ENCODE results near the gene INAFM2. TPM values are rescaled to one million over a fixed set of nuclear protein-coding genes. Genes with fewer than 3 reads are reported as not detected.

The INAFM2 gene
- total RNA-seq, 1 experiment from 2014 or later: 8.8 TPM

DNA sequence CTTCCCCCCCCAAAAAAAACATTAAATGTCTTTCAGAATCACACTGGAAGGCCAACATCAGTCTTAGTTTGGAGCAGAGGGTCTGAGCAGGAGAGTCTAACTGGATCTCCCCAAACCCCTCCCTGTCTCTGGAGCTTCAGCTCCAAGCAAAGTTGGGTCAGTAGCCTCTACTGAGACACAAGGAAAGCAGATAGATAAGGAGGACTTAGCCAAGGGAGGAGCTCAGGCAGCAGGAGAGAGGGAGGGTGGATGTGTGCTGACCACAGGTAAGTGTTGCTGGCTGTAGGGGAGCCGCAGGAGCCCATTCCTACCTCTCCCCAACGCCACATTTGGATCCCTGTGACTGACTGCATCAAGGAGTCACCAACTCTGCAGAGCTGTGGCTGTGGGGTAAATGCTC, 22.7 kb upstream of the INAFM2 start:
- H3K27ac ChIP-seq (ENCODE audit: low read depth, low read length): no peak overlapping the region
- RAD21 ChIA-PET (ENCODE audit: low non-redundant PET in 1 of 2, low total read pairs in 2 of 2, uncharacterized antibody in 2 of 2, unreplicated experiment in 2 of 2): no interaction called here
- POLR2A ChIA-PET: no interaction called here
- H3K9me2 ChIP-seq (ENCODE audit: insufficient read depth): no peaks in the 10 kb centered on the region
- no peak overlapping the region for H3K4me3 ChIP-seq (replicated peaks in 1 of 2; ENCODE audit: low read depth in 1 of 2, low read length in 2 of 2)
- H2AFZ ChIP-seq (ENCODE audit: low read depth, low read length, poor library complexity, severe bottlenecking): no peak overlapping the region
- no peaks in the 10 kb centered on the region for H3K9me3 ChIP-seq (ENCODE audit: control insufficient read depth in 1 of 2, insufficient read depth in 1 of 2, low read depth in 1 of 2, low read length in 2 of 2)
- no TSS peak for BruUV-seq (replicated peaks)
- H3K79me2 ChIP-seq (ENCODE audit: insufficient read depth, low read length): no peaks in the 10 kb centered on the region
- H4K20me1 ChIP-seq (ENCODE audit: insufficient read depth): no peaks in the 10 kb centered on the region
- peaks cover 4 to 5% of the 10 kb centered on the region in 2 experiments; a peak in 2 of 4 replicates for H3K4me1 ChIP-seq (ENCODE audit: control insufficient read depth in 1 of 2, insufficient read depth in 2 of 2, low read length in 2 of 2)
- DNase-seq (ENCODE audit: low read depth, low spot score): no peak
- H3K9ac ChIP-seq (ENCODE audit: low read length): no peak overlapping the region
- no peak for ATAC-seq
- CTCF ChIA-PET: interaction anchor here (1.3 to 1.5 kb wide), 2 partner anchors 12 to 26 kb away, joined by 3 to 6 read pairs; no protein-coding TSS in a partner anchor
- H3K4me2 ChIP-seq (ENCODE audit: low read length): no peak overlapping the region
- no peak for TF ChIP-seq FOSL1 (IDR thresholded peaks at IDR 0.05; ENCODE audit: low read depth)
- TF ChIP-seq JUND (IDR thresholded peaks at IDR 0.05): no peak
- TF ChIP-seq SP1 (IDR thresholded peaks at IDR 0.05; ENCODE audit: low read depth): no peak
- no peak for TF ChIP-seq ZFX (IDR thresholded peaks at IDR 0.05)
- TF ChIP-seq, protein P1, sequence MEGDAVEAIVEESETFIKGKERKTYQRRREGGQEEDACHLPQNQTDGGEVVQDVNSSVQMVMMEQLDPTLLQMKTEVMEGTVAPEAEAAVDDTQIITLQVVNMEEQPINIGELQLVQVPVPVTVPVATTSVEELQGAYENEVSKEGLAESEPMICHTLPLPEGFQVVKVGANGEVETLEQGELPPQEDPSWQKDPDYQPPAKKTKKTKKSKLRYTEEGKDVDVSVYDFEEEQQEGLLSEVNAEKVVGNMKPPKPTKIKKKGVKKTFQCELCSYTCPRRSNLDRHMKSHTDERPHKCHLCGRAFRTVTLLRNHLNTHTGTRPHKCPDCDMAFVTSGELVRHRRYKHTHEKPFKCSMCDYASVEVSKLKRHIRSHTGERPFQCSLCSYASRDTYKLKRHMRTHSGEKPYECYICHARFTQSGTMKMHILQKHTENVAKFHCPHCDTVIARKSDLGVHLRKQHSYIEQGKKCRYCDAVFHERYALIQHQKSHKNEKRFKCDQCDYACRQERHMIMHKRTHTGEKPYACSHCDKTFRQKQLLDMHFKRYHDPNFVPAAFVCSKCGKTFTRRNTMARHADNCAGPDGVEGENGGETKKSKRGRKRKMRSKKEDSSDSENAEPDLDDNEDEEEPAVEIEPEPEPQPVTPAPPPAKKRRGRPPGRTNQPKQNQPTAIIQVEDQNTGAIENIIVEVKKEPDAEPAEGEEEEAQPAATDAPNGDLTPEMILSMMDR (IDR thresholded peaks at IDR 0.05 in 2 of 3, conservative IDR thresholded peaks at IDR 0.05 in 1 of 3; ENCODE audit: borderline replicate concordance in 1 of 3, insufficient read depth in 1 of 3, low read depth in 2 of 3, low read length in 2 of 3): no peak
- TF ChIP-seq, protein P2, sequence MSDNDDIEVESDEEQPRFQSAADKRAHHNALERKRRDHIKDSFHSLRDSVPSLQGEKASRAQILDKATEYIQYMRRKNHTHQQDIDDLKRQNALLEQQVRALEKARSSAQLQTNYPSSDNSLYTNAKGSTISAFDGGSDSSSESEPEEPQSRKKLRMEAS (IDR thresholded peaks at IDR 0.05): no peak
- no peaks in the 10 kb centered on the region for H3K36me3 ChIP-seq (ENCODE audit: control insufficient read depth in 1 of 2, insufficient read depth in 2 of 2, low read length in 2 of 2)
- H3K27me3 ChIP-seq (ENCODE audit: insufficient read depth, low read length): no peaks in the 10 kb centered on the region
- intact Hi-C loops (cut with micrococcal nuclease): no loop called here

DNA sequence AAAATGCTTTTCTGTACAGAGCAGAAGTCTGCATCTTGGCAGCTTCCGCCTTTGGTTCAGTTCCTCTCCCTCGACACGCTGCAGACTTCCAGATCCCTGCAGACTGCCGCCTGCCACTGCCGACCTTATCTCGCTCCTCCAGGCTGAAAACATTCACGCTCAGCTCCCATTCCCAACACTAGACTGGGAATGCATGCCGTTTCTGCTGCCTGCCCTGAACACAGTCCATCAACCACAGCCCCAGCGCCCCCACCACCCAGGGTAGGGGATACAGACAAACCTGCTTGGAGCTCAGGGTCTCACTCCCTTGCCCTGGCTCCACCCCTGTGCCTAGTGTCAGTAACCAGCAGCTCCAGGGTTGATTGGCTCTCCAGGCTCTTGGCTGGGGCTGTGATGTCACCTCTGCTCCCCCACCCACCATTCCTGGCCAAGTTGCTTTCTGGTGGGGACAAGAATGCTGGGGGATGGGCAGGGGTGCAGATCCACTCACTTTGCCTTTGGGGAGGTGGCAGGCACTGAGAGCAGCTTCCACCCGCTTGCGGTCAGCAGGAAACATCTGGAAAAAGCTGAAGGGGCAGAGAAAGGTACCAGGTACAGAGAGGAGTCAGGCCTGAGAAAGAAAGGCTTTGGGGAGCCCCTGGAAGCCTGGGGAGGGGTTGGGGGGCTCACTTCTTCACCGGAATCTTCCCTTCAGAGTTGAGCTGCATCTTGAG, 21.9 kb upstream of the INAFM2 start:
- intact Hi-C loops (cut with micrococcal nuclease): no loop called here
- ATAC-seq (no peak), DNase-seq (ENCODE audit: low read depth, low spot score) (no peak)
- no peak overlapping the region for H3K4me3 ChIP-seq (replicated peaks in 1 of 2; ENCODE audit: low read depth in 1 of 2, low read length in 2 of 2)
- BruUV-seq (replicated peaks): no TSS peak
- H3K9me2 ChIP-seq (ENCODE audit: insufficient read depth): no peaks in the 10 kb centered on the region
- RAD21 ChIA-PET (ENCODE audit: low non-redundant PET in 1 of 2, low total read pairs in 2 of 2, uncharacterized antibody in 2 of 2, unreplicated experiment in 2 of 2): no interaction called here
- no peaks in the 10 kb centered on the region for H3K27me3 ChIP-seq (ENCODE audit: insufficient read depth, low read length)
- H3K36me3 ChIP-seq (ENCODE audit: control insufficient read depth in 1 of 2, insufficient read depth in 2 of 2, low read length in 2 of 2): no peaks in the 10 kb centered on the region
- H3K9ac ChIP-seq (ENCODE audit: low read length): no peak overlapping the region
- H3K4me2 ChIP-seq (ENCODE audit: low read length): no peak overlapping the region
- H4K20me1 ChIP-seq (ENCODE audit: insufficient read depth): no peaks in the 10 kb centered on the region
- CTCF ChIA-PET: interaction anchor here (1.3 to 1.5 kb wide), 2 partner anchors 13 to 27 kb away, joined by 3 to 6 read pairs; no protein-coding TSS in a partner anchor
- H3K9me3 ChIP-seq (ENCODE audit: control insufficient read depth in 1 of 2, insufficient read depth in 1 of 2, low read depth in 1 of 2, low read length in 2 of 2): no peaks in the 10 kb centered on the region
- peaks cover under 1 to 3% of the 10 kb centered on the region in 2 experiments; a peak in 2 of 4 replicates for H3K4me1 ChIP-seq (ENCODE audit: control insufficient read depth in 1 of 2, insufficient read depth in 2 of 2, low read length in 2 of 2)
- H2AFZ ChIP-seq (ENCODE audit: low read depth, low read length, poor library complexity, severe bottlenecking): no peak overlapping the region
- H3K79me2 ChIP-seq (ENCODE audit: insufficient read depth, low read length): no peaks in the 10 kb centered on the region
- TF ChIP-seq, protein P3, sequence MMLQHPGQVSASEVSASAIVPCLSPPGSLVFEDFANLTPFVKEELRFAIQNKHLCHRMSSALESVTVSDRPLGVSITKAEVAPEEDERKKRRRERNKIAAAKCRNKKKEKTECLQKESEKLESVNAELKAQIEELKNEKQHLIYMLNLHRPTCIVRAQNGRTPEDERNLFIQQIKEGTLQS (IDR thresholded peaks at IDR 0.05): no peak
- TF ChIP-seq, protein P4, sequence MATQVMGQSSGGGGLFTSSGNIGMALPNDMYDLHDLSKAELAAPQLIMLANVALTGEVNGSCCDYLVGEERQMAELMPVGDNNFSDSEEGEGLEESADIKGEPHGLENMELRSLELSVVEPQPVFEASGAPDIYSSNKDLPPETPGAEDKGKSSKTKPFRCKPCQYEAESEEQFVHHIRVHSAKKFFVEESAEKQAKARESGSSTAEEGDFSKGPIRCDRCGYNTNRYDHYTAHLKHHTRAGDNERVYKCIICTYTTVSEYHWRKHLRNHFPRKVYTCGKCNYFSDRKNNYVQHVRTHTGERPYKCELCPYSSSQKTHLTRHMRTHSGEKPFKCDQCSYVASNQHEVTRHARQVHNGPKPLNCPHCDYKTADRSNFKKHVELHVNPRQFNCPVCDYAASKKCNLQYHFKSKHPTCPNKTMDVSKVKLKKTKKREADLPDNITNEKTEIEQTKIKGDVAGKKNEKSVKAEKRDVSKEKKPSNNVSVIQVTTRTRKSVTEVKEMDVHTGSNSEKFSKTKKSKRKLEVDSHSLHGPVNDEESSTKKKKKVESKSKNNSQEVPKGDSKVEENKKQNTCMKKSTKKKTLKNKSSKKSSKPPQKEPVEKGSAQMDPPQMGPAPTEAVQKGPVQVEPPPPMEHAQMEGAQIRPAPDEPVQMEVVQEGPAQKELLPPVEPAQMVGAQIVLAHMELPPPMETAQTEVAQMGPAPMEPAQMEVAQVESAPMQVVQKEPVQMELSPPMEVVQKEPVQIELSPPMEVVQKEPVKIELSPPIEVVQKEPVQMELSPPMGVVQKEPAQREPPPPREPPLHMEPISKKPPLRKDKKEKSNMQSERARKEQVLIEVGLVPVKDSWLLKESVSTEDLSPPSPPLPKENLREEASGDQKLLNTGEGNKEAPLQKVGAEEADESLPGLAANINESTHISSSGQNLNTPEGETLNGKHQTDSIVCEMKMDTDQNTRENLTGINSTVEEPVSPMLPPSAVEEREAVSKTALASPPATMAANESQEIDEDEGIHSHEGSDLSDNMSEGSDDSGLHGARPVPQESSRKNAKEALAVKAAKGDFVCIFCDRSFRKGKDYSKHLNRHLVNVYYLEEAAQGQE (IDR thresholded peaks at IDR 0.05; ENCODE audit: low read depth): no peak
- no peak for TF ChIP-seq EZH2phosphoT487 (IDR thresholded peaks at IDR 0.05; ENCODE audit: borderline replicate concordance)
- TF ChIP-seq SP1 (IDR thresholded peaks at IDR 0.05; ENCODE audit: low read depth): no peak
- no peak for TF ChIP-seq EGR1 (IDR thresholded peaks at IDR 0.05; ENCODE audit: low read depth)
- no peak for TF ChIP-seq RAD21 (IDR thresholded peaks at IDR 0.05; ENCODE audit: low read depth)
- TF ChIP-seq ELF1 (IDR thresholded peaks at IDR 0.05; ENCODE audit: borderline replicate concordance, low read depth): no peak
- TF ChIP-seq POLR2A (IDR thresholded peaks at IDR 0.05; ENCODE audit: borderline replicate concordance, extremely low read depth, insufficient read depth, insufficient read length): no peak
- H3K27ac ChIP-seq (ENCODE audit: low read depth, low read length): no peak overlapping the region
- POLR2A ChIA-PET: no interaction called here

All from HCT116 (cell line).